GM06990 (cell line): Measurements from ENCODE around the gene MXI1.

ENCODE experiments used
- DNase-seq: peaks from one replicate; pipeline ENCODE4 v3.0.0-alpha.2; 2011; ENCODE audit not compliant: insufficient read length; ENCODE audit errors: extremely low read depth
- H3K27me3 ChIP-seq: replicated peaks from 2 replicates; pipeline ENCODE4 v1.6.0; 2011; ENCODE audit warnings: low read length; ENCODE audit not compliant: control insufficient read depth, insufficient read depth
- H3K36me3 ChIP-seq: 2 replicates; pipeline ENCODE4 v1.5.1; 2011; ENCODE audit warnings: low read length; ENCODE audit not compliant: control insufficient read depth, insufficient read depth
- H3K4me3 ChIP-seq: replicated peaks from 2 replicates; pipeline ENCODE4 v1.5.1; 2011; ENCODE audit warnings: low read depth, mild to moderate bottlenecking, control low read depth, low read length
- TF ChIP-seq, protein P1 (sequence below): IDR thresholded peaks from 2 replicates; pipeline ENCODE4 v1.5.1; 2011; ENCODE audit warnings: low read length, control low read depth, mild to moderate bottlenecking, inconsistent platforms; ENCODE audit not compliant: insufficient read depth, poor library complexity, severe bottlenecking

Gene MXI1

GRCh38 chr10:110226926-110227641, 19.7 kb downstream of the MXI1 start:
- TF ChIP-seq, protein P1, sequence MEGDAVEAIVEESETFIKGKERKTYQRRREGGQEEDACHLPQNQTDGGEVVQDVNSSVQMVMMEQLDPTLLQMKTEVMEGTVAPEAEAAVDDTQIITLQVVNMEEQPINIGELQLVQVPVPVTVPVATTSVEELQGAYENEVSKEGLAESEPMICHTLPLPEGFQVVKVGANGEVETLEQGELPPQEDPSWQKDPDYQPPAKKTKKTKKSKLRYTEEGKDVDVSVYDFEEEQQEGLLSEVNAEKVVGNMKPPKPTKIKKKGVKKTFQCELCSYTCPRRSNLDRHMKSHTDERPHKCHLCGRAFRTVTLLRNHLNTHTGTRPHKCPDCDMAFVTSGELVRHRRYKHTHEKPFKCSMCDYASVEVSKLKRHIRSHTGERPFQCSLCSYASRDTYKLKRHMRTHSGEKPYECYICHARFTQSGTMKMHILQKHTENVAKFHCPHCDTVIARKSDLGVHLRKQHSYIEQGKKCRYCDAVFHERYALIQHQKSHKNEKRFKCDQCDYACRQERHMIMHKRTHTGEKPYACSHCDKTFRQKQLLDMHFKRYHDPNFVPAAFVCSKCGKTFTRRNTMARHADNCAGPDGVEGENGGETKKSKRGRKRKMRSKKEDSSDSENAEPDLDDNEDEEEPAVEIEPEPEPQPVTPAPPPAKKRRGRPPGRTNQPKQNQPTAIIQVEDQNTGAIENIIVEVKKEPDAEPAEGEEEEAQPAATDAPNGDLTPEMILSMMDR, result no peak
- no peaks in the 10 kb centered on the region for H3K27me3 ChIP-seq
- DNase-seq, result peak; percentile 63
- H3K36me3 ChIP-seq, result no peaks in the 10 kb centered on the region
- H3K4me3 ChIP-seq, result peak overlapping the region; percentile 88

GRCh38 chr10:110228066-110228465, 20.7 kb downstream of the MXI1 start:
- no peaks in the 10 kb centered on the region for H3K27me3 ChIP-seq
- no peak for DNase-seq
- TF ChIP-seq, protein P1, result no peak
- no peaks in the 10 kb centered on the region for H3K36me3 ChIP-seq
- H3K4me3 ChIP-seq, result no peak overlapping the region

DNA sequence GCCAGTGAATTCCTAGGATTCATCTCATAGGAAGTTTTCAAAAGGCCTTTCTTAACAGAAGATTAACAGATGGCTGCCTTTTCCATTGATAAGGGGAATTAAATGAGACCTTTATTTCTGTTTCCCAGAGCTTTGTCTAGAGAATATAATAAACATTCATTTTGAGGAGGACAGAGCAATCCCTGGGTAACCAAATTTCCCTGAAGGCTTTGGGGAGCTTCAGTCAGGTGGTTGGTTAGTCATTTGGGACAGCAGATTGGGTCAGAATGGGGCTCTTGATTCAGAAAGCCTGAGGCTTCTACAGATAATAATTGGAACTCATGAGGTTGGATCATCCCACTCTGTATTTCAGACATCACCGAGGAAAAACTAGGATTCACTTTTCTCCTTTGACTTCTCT, 21.8 kb downstream of the MXI1 start:
- Histone ChIP-seq H3K27me3 (no peaks in the 10 kb centered on the region), H3K4me3 (no peak overlapping the region), H3K36me3 (no peaks in the 10 kb centered on the region)
- TF ChIP-seq, protein P1, result no peak
- DNase-seq, result no peak

DNA sequence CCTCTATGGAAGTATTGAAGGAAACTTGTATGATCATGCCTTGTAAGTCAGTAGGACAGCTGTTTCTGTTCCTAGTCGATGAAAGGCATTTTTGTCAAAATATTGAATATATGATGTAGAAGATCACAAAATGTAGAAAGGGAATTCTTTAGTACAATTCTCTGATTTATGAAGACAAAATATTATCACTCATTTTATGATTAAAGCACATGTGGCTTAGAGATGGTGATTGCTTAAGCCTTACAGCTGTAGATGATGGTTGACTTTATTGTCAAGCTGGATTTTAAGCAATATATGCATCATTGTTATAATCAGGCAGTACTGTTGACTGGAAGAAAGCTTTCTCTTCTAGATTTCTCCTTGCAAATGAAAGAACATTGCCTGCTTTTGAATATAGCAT, 26.4 kb downstream of the MXI1 start:
- DNase-seq, result no peak
- TF ChIP-seq, protein P1, result no peak
- H3K4me3 ChIP-seq, result no peak overlapping the region
- no peaks in the 10 kb centered on the region for H3K36me3 ChIP-seq
- no peaks in the 10 kb centered on the region for H3K27me3 ChIP-seq

DNA sequence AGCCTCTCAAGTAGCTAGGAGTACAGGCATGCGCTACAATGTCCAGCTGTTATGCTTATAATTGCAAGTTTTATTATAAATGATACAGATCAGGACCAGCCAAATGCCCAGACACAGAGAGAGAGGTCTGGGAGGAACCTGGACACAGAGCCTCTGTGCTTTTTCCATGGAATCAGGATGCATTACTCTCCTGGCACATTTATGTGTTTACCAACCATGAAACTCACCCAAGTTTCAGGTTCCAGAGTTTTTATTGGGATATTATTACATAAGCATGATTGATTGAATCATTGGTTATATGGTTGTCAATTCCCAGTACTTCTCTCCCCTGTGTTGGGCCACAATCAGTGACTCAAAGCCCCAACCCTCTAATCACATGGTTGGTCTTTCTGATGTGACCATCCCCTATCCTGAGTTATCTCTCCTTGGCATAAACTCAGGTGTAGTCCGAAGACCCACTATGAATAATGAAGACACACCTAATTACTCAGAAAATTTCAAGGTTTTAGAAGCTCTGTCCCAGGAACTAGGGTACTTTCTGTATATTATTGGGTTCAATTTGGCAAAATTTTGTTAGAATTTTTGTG, 30.6 kb downstream of the MXI1 start:
- no peaks in the 10 kb centered on the region for H3K36me3 ChIP-seq
- no peak for DNase-seq
- H3K27me3 ChIP-seq, result no peaks in the 10 kb centered on the region
- TF ChIP-seq, protein P1, result no peak
- no peak overlapping the region for H3K4me3 ChIP-seq
